Renal pelvis (tissue), 3 donors: ENCODE data around the gene PAXIP1. TPM values are rescaled to one million over a fixed set of nuclear protein-coding genes. Genes with fewer than 3 reads are reported as not detected.

Experiments used
- polyA plus RNA-seq, 3 donors: library from polyadenylated mRNA; unstranded; fragments of 120-200 nt; gene quantifications; one replicate each; pipeline ENCODE4 v1.2.1, GENCODE V29; 2013; ENCODE audit not compliant: insufficient read length in 3 of 3

PAXIP1 gene
- polyA plus RNA-seq, 3 donors: 20.1 to 24.3 (median 23.4) TPM

Other genes starting within 250 kb of the PAXIP1 start
- gene HTR5A, start 67.2 kb upstream of the PAXIP1 start, polyA plus RNA-seq: not detected